Nucleus accumbens (tissue), 56 donors: ENCODE results near the gene SF3B3.
"Not testable (repeated sequence)": the region's sequence is repeated elsewhere in the genome, so short reads cannot be mapped to it uniquely, and the experiment has no call there.

Source experiments
- DNase-seq, 56 donors: peaks; one replicate each; lab custom pipeline; 2025; lab: John Stamatoyannopoulos, UW

Gene SF3B3

GRCh38 chr16:70611224-70611598, 87.6 kb downstream of the SF3B3 start:
- DNase-seq: no peak

GRCh38 chr16:70611785-70612303, 88.2 kb downstream of the SF3B3 start:
- no peak for DNase-seq

GRCh38 chr16:70612931-70613330, 89.3 kb downstream of the SF3B3 start:
- DNase-seq: no peak

- no peak for DNase-seq
Observed at GRCh38 chr16:70614208-70614951, 90.8 kb downstream of the SF3B3 start.

- DNase-seq: no peak
Observed at GRCh38 chr16:70615945-70616344, 92.3 kb downstream of the SF3B3 start.

GRCh38 chr16:70621864-70622263, 98.2 kb downstream of the SF3B3 start:
- not testable (repeated sequence) for DNase-seq
